Measurements from ENCODE around the gene CNTNAP5.

Gene CNTNAP5

GRCh38 chr2:124894199-124894598 is 869.1 kb downstream of the CNTNAP5 start:
- DNase-seq (ENCODE audit: low read depth), result peak; percentile 58

GRCh38 chr2:124898827-124899226 is 873.7 kb downstream of the CNTNAP5 start:
- DNase-seq (ENCODE audit: low read depth), result no peak

GRCh38 chr2:124908411-124908810 is 883.3 kb downstream of the CNTNAP5 start:
- peak; percentile 90 for DNase-seq (ENCODE audit: low read depth)

- DNase-seq (ENCODE audit: low read depth), result peak; percentile 68
Observed at GRCh38 chr2:124911560-124911959, 886.5 kb downstream of the CNTNAP5 start.

- DNase-seq (ENCODE audit: low read depth), result peak; percentile 79
Observed at GRCh38 chr2:124913868-124914267, 888.8 kb downstream of the CNTNAP5 start.

GRCh38 chr2:124915567-124915966 is 890.5 kb downstream of the CNTNAP5 start:
- DNase-seq (ENCODE audit: low read depth), result no peak

- DNase-seq (ENCODE audit: low read depth), result no peak
Observed at GRCh38 chr2:124919296-124919695, 894.2 kb downstream of the CNTNAP5 start.

GRCh38 chr2:124920448-124920847 is 895.4 kb downstream of the CNTNAP5 start:
- no peak for DNase-seq (ENCODE audit: low read depth)

GRCh38 chr2:124921191-124921590 is 896.1 kb downstream of the CNTNAP5 start:
- no peak for DNase-seq (ENCODE audit: low read depth)

GRCh38 chr2:124923097-124923496 is 898.0 kb downstream of the CNTNAP5 start:
- DNase-seq (ENCODE audit: low read depth), result no peak

GRCh38 chr2:124933883-124934282 is 908.8 kb downstream of the CNTNAP5 start:
- DNase-seq (ENCODE audit: low read depth), result no peak

- DNase-seq (ENCODE audit: low read depth), result no peak
Observed at GRCh38 chr2:124953921-124954320, 928.8 kb downstream of the CNTNAP5 start.

GRCh38 chr2:124959581-124959980 is 934.5 kb downstream of the CNTNAP5 start:
- DNase-seq (ENCODE audit: low read depth), result peak; percentile 38

- no peak for DNase-seq (ENCODE audit: low read depth)
Observed at GRCh38 chr2:124961132-124961531, 936.0 kb downstream of the CNTNAP5 start.
